HCT116 (cell line): ENCODE results near the gene PIGM. TPM values are rescaled to one million over a fixed set of nuclear protein-coding genes. Genes with fewer than 3 reads are reported as not detected.

ENCODE experiments used
- ATAC-seq: fragments of 200-7000 bp; cut with Tn5 transposase; 2 replicates; pipeline ENCODE4 v1.9.1; 2020; ENCODE audit warnings: mild to moderate bottlenecking, moderate library complexity
- BruUV-seq: library from RNA; stranded (reverse); fragments of 400-500 nt; replicated peaks from 2 replicates; lab custom pipeline; 2021; lab: Mats Ljungman, UMichigan
- CTCF ChIA-PET: fragments of 300-600 bp; sonication (Branson Sonifier 250); formaldehyde crosslinking; loops from one replicate; lab custom pipeline; 2021; ENCODE audit warnings: antibody characterized with exemption; lab: Charles Lee
- POLR2A ChIA-PET: fragments of 300-600, 350-600 bp; sonication (Branson Sonifier 250); formaldehyde crosslinking; loops from one replicate; lab custom pipeline; 2021; ENCODE audit warnings: antibody characterized with exemption; lab: Charles Lee
- RAD21 ChIA-PET, 2 experiments: fragments of 300-600 bp; sonication (Branson Sonifier 250); formaldehyde crosslinking; loops; one replicate each; lab custom pipeline; 2023; ENCODE audit warnings: low total read pairs in 2 of 2; ENCODE audit not compliant: uncharacterized antibody in 2 of 2, unreplicated experiment in 2 of 2, low non-redundant PET in 1 of 2; lab: Charles Lee
- DNase-seq: peaks from one replicate; pipeline ENCODE4 v3.0.0-alpha.2; 2010; ENCODE audit warnings: low read depth, low spot score
- H2AFZ ChIP-seq: fragments of 200-600 bp; shearing (Covaris generic), sonication (generic); 2 replicates; pipeline ENCODE4 v1.6.1; 2017; ENCODE audit warnings: low read depth, mixed run types, mixed read lengths, antibody characterized with exemption, low read length; ENCODE audit not compliant: poor library complexity, severe bottlenecking
- H3K27ac ChIP-seq: 2 replicates; pipeline ENCODE4 v1.5.1; 2012; ENCODE audit warnings: low read depth, low read length
- H3K27me3 ChIP-seq: fragments of 200-600 bp; sonication (generic); 2 replicates; pipeline ENCODE4 v1.6.1; 2016; ENCODE audit warnings: mixed run types, low read length, mixed read lengths; ENCODE audit not compliant: insufficient read depth
- H3K36me3 ChIP-seq, 2 experiments: fragments of 200-500 bp in 1 of 2; fragments of 200-600 bp in 1 of 2; sonication (Bioruptor generic) in 1 of 2; sonication (generic) in 1 of 2; 2 replicates each; pipeline versions ENCODE4 v1.5.1 to v1.6.1; 2014 to 2016; ENCODE audit warnings: low read length in 2 of 2, inconsistent platforms in 1 of 2, mixed read lengths in 1 of 2, mixed run types in 1 of 2; ENCODE audit not compliant: insufficient read depth in 2 of 2, control insufficient read depth in 1 of 2
- H3K4me1 ChIP-seq, 2 experiments: fragments of 200-600 bp in 1 of 2; sonication (generic) in 1 of 2; 2 replicates each; pipeline versions ENCODE4 v1.5.1 to v1.6.1; 2012 to 2017; ENCODE audit warnings: low read length in 2 of 2, inconsistent platforms in 1 of 2, mild to moderate bottlenecking in 1 of 2, mixed read lengths in 1 of 2, mixed run types in 1 of 2, moderate library complexity in 1 of 2; ENCODE audit not compliant: insufficient read depth in 2 of 2, control insufficient read depth in 1 of 2
- H3K4me2 ChIP-seq: fragments of 200-600 bp; sonication (generic); 2 replicates; pipeline ENCODE4 v1.6.1; 2017; ENCODE audit warnings: mixed run types, low read length, mixed read lengths
- H3K4me3 ChIP-seq, 2 experiments: fragments of 200-600 bp in 1 of 2; sonication (generic) in 1 of 2; replicated peaks in 1 of 2; 2 replicates each; pipeline ENCODE4 v1.5.1; 2011 to 2016; ENCODE audit warnings: low read length in 2 of 2, control low read depth in 1 of 2, low read depth in 1 of 2, mild to moderate bottlenecking in 1 of 2, mixed read lengths in 1 of 2, mixed run types in 1 of 2
- H3K79me2 ChIP-seq: fragments of 200-600 bp; sonication (generic); 2 replicates; pipeline ENCODE4 v1.6.1; 2017; ENCODE audit warnings: mild to moderate bottlenecking, mixed run types, low read length, moderate library complexity, mixed read lengths; ENCODE audit not compliant: insufficient read depth
- H3K9ac ChIP-seq: fragments of 200-600 bp; sonication (generic); 2 replicates; pipeline ENCODE4 v1.6.1; 2016; ENCODE audit warnings: low read length, mixed read lengths
- H3K9me2 ChIP-seq: fragments of 200-600 bp; sonication (generic), shearing (Covaris generic); 2 replicates; pipeline ENCODE4 v1.6.1; 2017; ENCODE audit warnings: mixed run types, mild to moderate bottlenecking, moderate library complexity; ENCODE audit not compliant: insufficient read depth
- H3K9me3 ChIP-seq, 2 experiments: fragments of 200-500 bp in 1 of 2; fragments of 200-600 bp in 1 of 2; sonication (Bioruptor generic) in 1 of 2; sonication (generic) in 1 of 2; 2 replicates each; pipeline ENCODE4 v1.6.1; 2014 to 2017; ENCODE audit warnings: low read length in 2 of 2, mixed read lengths in 2 of 2, inconsistent platforms in 1 of 2, low read depth in 1 of 2, mild to moderate bottlenecking in 1 of 2, mixed run types in 1 of 2, moderate library complexity in 1 of 2; ENCODE audit not compliant: control insufficient read depth in 1 of 2, insufficient read depth in 1 of 2
- H4K20me1 ChIP-seq: fragments of 200-600 bp; sonication (generic), shearing (Covaris generic); 2 replicates; pipeline ENCODE4 v1.6.1; 2017; ENCODE audit warnings: mixed run types, mild to moderate bottlenecking, moderate library complexity; ENCODE audit not compliant: insufficient read depth
- CEBPB ChIP-seq: IDR thresholded peaks from 2 replicates; pipeline ENCODE4 v1.6.1; 2012; ENCODE audit warnings: low read depth
- EGR1 ChIP-seq: IDR thresholded peaks from 2 replicates; pipeline ENCODE4 v1.6.1; 2012; ENCODE audit warnings: low read depth
- EZH2 ChIP-seq: fragments of 200-600 bp; sonication (generic); IDR thresholded peaks from 2 replicates; pipeline ENCODE4 v1.6.1; 2017; ENCODE audit warnings: antibody characterized with exemption, mixed run types
- EZH2phosphoT487 ChIP-seq: fragments of 200-600 bp; IDR thresholded peaks from 2 replicates; pipeline ENCODE4 v1.6.1; 2018; ENCODE audit warnings: antibody characterized with exemption, borderline replicate concordance
- JUND ChIP-seq: IDR thresholded peaks from 2 replicates; pipeline ENCODE4 v1.6.1; 2012
- POLR2A ChIP-seq: IDR thresholded peaks from 2 replicates; pipeline ENCODE4 v1.7.0; 2011; ENCODE audit warnings: borderline replicate concordance; ENCODE audit not compliant: insufficient read depth, insufficient read length; ENCODE audit errors: extremely low read depth
- POLR2AphosphoS5 ChIP-seq: IDR thresholded peaks from 2 replicates; pipeline ENCODE4 v1.6.1; 2011; ENCODE audit warnings: mild to moderate bottlenecking, low read depth, low read length, moderate library complexity
- SIN3A ChIP-seq: IDR thresholded peaks from 2 replicates; pipeline ENCODE4 v1.6.1; 2012; ENCODE audit warnings: low read depth
- SP1 ChIP-seq: IDR thresholded peaks from 2 replicates; pipeline ENCODE4 v1.6.1; 2012; ENCODE audit warnings: low read depth
- SRF ChIP-seq: IDR thresholded peaks from 2 replicates; pipeline ENCODE4 v1.6.1; 2012; ENCODE audit warnings: low read depth
- YY1 ChIP-seq: IDR thresholded peaks from 2 replicates; pipeline ENCODE4 v1.6.1; 2011; ENCODE audit warnings: low read length, low read depth, moderate library complexity, mild to moderate bottlenecking; ENCODE audit not compliant: insufficient replicate concordance; ENCODE audit errors: extremely low read depth
- ZFX ChIP-seq: fragments of 450-650 bp; IDR thresholded peaks from 2 replicates; pipeline ENCODE4 v1.6.1; 2017
- intact Hi-C: fragments of 100-400 bp; cut with micrococcal nuclease; formaldehyde crosslinking; loops from 2 replicates; pipeline ENCODE4 v1.10.0; 2022
- total RNA-seq: library from RNA; stranded (reverse); gene quantifications from one replicate; pipeline ENCODE4 v1.2.1, GENCODE V29; 2021; ENCODE audit not compliant: unreplicated experiment
- TF ChIP-seq, protein P1 (sequence below): IDR thresholded peaks from 2 replicates; pipeline ENCODE4 v1.6.1; 2012
- TF ChIP-seq, protein P2 (sequence below): IDR thresholded peaks from 2 replicates; pipeline ENCODE4 v1.6.1; 2011; ENCODE audit warnings: mild to moderate bottlenecking, low read length, moderate library complexity; ENCODE audit not compliant: insufficient replicate concordance; ENCODE audit errors: extremely low read depth
- TF ChIP-seq, protein P3 (sequence below): IDR thresholded peaks from 2 replicates; pipeline ENCODE4 v1.6.1; 2012; ENCODE audit warnings: low read depth
- TF ChIP-seq, protein P4 (sequence below), 3 experiments: fragments of 200-600 bp in 1 of 3; sonication (generic) in 1 of 3; IDR thresholded peaks in 2 of 3; conservative IDR thresholded peaks in 1 of 3; 2 replicates each; pipeline ENCODE4 v1.5.1; 2012 to 2017; ENCODE audit warnings: low read depth in 2 of 3, low read length in 2 of 3, antibody characterized with exemption in 1 of 3, borderline replicate concordance in 1 of 3, control low read depth in 1 of 3, mild to moderate bottlenecking in 1 of 3, mixed read lengths in 1 of 3, mixed run types in 1 of 3, moderate library complexity in 1 of 3; ENCODE audit not compliant: insufficient read depth in 1 of 3

Gene PIGM
- total RNA-seq, 1 experiment from 2014 or later = 4.1 TPM

DNA sequence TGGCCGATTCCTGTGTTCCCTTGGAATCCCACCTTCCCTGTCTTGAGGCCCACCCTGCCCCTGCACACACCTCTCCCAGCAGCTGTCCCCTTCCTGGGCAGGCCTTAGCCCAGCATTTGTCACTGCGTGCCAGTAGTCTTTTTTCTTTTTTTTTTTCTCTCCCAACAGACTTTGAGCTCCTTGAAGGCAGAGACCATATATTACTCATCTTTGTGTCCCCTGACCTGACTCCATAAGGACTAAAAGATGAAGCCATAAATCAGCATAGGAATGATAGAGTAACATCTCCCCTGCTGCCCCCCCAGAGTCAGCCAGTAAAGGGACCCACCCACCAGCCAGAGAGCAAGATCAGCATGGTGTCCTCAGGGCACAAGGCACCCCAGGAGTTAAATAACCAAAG is 27.4 kb downstream of the PIGM start:
- POLR2A ChIA-PET = no interaction called here
- RAD21 ChIA-PET = no interaction called here
- intact Hi-C loops = loop anchor here (10.0 kb wide), 3 partner anchors 790 to 870 kb away; no protein-coding TSS in a partner anchor

More for the DNA sequence above, 27.4 kb downstream of the PIGM start:
- H3K27ac ChIP-seq = no peak overlapping the region
- BruUV-seq = no TSS peak
- H3K79me2 ChIP-seq = no peaks in the 10 kb centered on the region
- H3K9ac ChIP-seq = no peak overlapping the region
- H3K4me1 ChIP-seq = no peaks in the 10 kb centered on the region
- H3K36me3 ChIP-seq = no peaks in the 10 kb centered on the region
- TF ChIP-seq POLR2AphosphoS5 (no peak), SIN3A (no peak), ZFX (no peak), EGR1 (no peak), POLR2A (no peak), CEBPB (no peak), SP1 (no peak), SRF (no peak), EZH2phosphoT487 (no peak), JUND (no peak), YY1 (no peak), EZH2 (no peak)
- TF ChIP-seq, protein P1, sequence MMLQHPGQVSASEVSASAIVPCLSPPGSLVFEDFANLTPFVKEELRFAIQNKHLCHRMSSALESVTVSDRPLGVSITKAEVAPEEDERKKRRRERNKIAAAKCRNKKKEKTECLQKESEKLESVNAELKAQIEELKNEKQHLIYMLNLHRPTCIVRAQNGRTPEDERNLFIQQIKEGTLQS = no peak
- TF ChIP-seq, protein P2, sequence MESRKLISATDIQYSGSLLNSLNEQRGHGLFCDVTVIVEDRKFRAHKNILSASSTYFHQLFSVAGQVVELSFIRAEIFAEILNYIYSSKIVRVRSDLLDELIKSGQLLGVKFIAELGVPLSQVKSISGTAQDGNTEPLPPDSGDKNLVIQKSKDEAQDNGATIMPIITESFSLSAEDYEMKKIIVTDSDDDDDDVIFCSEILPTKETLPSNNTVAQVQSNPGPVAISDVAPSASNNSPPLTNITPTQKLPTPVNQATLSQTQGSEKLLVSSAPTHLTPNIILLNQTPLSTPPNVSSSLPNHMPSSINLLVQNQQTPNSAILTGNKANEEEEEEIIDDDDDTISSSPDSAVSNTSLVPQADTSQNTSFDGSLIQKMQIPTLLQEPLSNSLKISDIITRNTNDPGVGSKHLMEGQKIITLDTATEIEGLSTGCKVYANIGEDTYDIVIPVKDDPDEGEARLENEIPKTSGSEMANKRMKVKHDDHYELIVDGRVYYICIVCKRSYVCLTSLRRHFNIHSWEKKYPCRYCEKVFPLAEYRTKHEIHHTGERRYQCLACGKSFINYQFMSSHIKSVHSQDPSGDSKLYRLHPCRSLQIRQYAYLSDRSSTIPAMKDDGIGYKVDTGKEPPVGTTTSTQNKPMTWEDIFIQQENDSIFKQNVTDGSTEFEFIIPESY = no peak
- TF ChIP-seq, protein P3, sequence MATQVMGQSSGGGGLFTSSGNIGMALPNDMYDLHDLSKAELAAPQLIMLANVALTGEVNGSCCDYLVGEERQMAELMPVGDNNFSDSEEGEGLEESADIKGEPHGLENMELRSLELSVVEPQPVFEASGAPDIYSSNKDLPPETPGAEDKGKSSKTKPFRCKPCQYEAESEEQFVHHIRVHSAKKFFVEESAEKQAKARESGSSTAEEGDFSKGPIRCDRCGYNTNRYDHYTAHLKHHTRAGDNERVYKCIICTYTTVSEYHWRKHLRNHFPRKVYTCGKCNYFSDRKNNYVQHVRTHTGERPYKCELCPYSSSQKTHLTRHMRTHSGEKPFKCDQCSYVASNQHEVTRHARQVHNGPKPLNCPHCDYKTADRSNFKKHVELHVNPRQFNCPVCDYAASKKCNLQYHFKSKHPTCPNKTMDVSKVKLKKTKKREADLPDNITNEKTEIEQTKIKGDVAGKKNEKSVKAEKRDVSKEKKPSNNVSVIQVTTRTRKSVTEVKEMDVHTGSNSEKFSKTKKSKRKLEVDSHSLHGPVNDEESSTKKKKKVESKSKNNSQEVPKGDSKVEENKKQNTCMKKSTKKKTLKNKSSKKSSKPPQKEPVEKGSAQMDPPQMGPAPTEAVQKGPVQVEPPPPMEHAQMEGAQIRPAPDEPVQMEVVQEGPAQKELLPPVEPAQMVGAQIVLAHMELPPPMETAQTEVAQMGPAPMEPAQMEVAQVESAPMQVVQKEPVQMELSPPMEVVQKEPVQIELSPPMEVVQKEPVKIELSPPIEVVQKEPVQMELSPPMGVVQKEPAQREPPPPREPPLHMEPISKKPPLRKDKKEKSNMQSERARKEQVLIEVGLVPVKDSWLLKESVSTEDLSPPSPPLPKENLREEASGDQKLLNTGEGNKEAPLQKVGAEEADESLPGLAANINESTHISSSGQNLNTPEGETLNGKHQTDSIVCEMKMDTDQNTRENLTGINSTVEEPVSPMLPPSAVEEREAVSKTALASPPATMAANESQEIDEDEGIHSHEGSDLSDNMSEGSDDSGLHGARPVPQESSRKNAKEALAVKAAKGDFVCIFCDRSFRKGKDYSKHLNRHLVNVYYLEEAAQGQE = no peak
- TF ChIP-seq, protein P4, sequence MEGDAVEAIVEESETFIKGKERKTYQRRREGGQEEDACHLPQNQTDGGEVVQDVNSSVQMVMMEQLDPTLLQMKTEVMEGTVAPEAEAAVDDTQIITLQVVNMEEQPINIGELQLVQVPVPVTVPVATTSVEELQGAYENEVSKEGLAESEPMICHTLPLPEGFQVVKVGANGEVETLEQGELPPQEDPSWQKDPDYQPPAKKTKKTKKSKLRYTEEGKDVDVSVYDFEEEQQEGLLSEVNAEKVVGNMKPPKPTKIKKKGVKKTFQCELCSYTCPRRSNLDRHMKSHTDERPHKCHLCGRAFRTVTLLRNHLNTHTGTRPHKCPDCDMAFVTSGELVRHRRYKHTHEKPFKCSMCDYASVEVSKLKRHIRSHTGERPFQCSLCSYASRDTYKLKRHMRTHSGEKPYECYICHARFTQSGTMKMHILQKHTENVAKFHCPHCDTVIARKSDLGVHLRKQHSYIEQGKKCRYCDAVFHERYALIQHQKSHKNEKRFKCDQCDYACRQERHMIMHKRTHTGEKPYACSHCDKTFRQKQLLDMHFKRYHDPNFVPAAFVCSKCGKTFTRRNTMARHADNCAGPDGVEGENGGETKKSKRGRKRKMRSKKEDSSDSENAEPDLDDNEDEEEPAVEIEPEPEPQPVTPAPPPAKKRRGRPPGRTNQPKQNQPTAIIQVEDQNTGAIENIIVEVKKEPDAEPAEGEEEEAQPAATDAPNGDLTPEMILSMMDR (IDR thresholded peaks at IDR 0.05 in 2 of 3, conservative IDR thresholded peaks at IDR 0.05 in 1 of 3; ENCODE audit: borderline replicate concordance in 1 of 3, insufficient read depth in 1 of 3, low read depth in 2 of 3, low read length in 2 of 3) = no peak
- no peak overlapping the region for H3K4me2 ChIP-seq
- DNase-seq = no peak
- ATAC-seq = no peak
- H3K9me3 ChIP-seq = no peaks in the 10 kb centered on the region
- no peaks in the 10 kb centered on the region for H3K27me3 ChIP-seq
- no peaks in the 10 kb centered on the region for H4K20me1 ChIP-seq
- no peak overlapping the region for H3K4me3 ChIP-seq
- CTCF ChIA-PET = interaction anchor here (1.8 to 6.5 kb wide), 2 partner anchors 12 to 68 kb away, joined by 4 to 170 read pairs; no protein-coding TSS in a partner anchor
- no peak overlapping the region for H2AFZ ChIP-seq
- no peaks in the 10 kb centered on the region; the same call in 1 of the 2 replicates for H3K9me2 ChIP-seq
